Measurements from ENCODE around the gene MRPS22.

GRCh38 chr3:139374099-139374498 is 30.3 kb downstream of the MRPS22 start:
- TF ChIP-seq CTCF (IDR thresholded peaks at IDR 0.05) (no peak), POLR2A (IDR thresholded peaks at IDR 0.05) (no peak)
